Rectal smooth muscle tissue (tissue), 1 donor: ENCODE measurements around the gene COX18.

Experiments
- H3K27ac ChIP-seq: one replicate; pipeline ENCODE4 v1.7.0; 2013; ENCODE audit warnings: low read depth, low read length, inconsistent platforms
- H3K27me3 ChIP-seq: one replicate; pipeline ENCODE4 v1.7.0; 2013; ENCODE audit warnings: low read length; ENCODE audit not compliant: control insufficient read depth, insufficient read depth
- H3K36me3 ChIP-seq: one replicate; pipeline ENCODE4 v1.7.0; 2013; ENCODE audit warnings: low read length; ENCODE audit not compliant: control insufficient read depth, insufficient read depth
- H3K4me1 ChIP-seq: one replicate; pipeline ENCODE4 v1.7.0; 2013; ENCODE audit warnings: low read length; ENCODE audit not compliant: control insufficient read depth, insufficient read depth
- H3K4me3 ChIP-seq: one replicate; pipeline ENCODE4 v1.7.0; 2013; ENCODE audit warnings: low read length
- H3K9ac ChIP-seq: one replicate; pipeline ENCODE4 v1.7.0; 2013; ENCODE audit warnings: low read length

Gene COX18

GRCh38 chr4:73037057-73037456 is 32.5 kb downstream of the COX18 start:
- Histone ChIP-seq H3K4me1 (no peaks in the 10 kb centered on the region), H3K36me3 (no peaks in the 10 kb centered on the region), H3K27me3 (no peaks in the 10 kb centered on the region), H3K9ac (no peak overlapping the region), H3K27ac (no peak overlapping the region), H3K4me3 (no peak overlapping the region)

GRCh38 chr4:73036123-73036522 is 33.4 kb downstream of the COX18 start:
- no peak overlapping the region for H3K4me3 ChIP-seq
- no peaks in the 10 kb centered on the region for H3K4me1 ChIP-seq
- H3K27ac ChIP-seq: no peak overlapping the region
- no peaks in the 10 kb centered on the region for H3K36me3 ChIP-seq
- no peaks in the 10 kb centered on the region for H3K27me3 ChIP-seq
- H3K9ac ChIP-seq: no peak overlapping the region

- Histone ChIP-seq H3K27ac (no peak overlapping the region), H3K4me3 (no peak overlapping the region), H3K4me1 (no peaks in the 10 kb centered on the region), H3K9ac (no peak overlapping the region), H3K27me3 (no peaks in the 10 kb centered on the region), H3K36me3 (no peaks in the 10 kb centered on the region)
Measured at GRCh38 chr4:73034896-73035295, 34.6 kb downstream of the COX18 start.

GRCh38 chr4:73028621-73029020 is 40.9 kb downstream of the COX18 start:
- H3K4me1 ChIP-seq: no peaks in the 10 kb centered on the region
- H3K27me3 ChIP-seq: no peaks in the 10 kb centered on the region
- no peaks in the 10 kb centered on the region for H3K36me3 ChIP-seq
- no peak overlapping the region for H3K9ac ChIP-seq
- no peak overlapping the region for H3K4me3 ChIP-seq
- no peak overlapping the region for H3K27ac ChIP-seq

- Histone ChIP-seq H3K27ac (no peak overlapping the region), H3K9ac (no peak overlapping the region), H3K36me3 (no peaks in the 10 kb centered on the region), H3K27me3 (no peaks in the 10 kb centered on the region), H3K4me1 (no peaks in the 10 kb centered on the region), H3K4me3 (no peak overlapping the region)
Measured at GRCh38 chr4:73021634-73022033, 47.9 kb downstream of the COX18 start.

- Histone ChIP-seq H3K27me3 (no peaks in the 10 kb centered on the region), H3K4me1 (no peaks in the 10 kb centered on the region), H3K27ac (no peak overlapping the region), H3K9ac (no peak overlapping the region), H3K4me3 (no peak overlapping the region), H3K36me3 (no peaks in the 10 kb centered on the region)
Measured at GRCh38 chr4:73019462-73020047, 50.0 kb downstream of the COX18 start.

- Histone ChIP-seq H3K27me3 (no peaks in the 10 kb centered on the region), H3K36me3 (no peaks in the 10 kb centered on the region), H3K27ac (no peak overlapping the region), H3K4me1 (no peaks in the 10 kb centered on the region), H3K9ac (no peak overlapping the region), H3K4me3 (no peak overlapping the region)
Measured at GRCh38 chr4:73018595-73018994, 50.9 kb downstream of the COX18 start.

GRCh38 chr4:73013310-73013709 is 56.2 kb downstream of the COX18 start:
- H3K27me3 ChIP-seq: no peaks in the 10 kb centered on the region
- no peak overlapping the region for H3K4me3 ChIP-seq
- no peaks in the 10 kb centered on the region for H3K36me3 ChIP-seq
- H3K27ac ChIP-seq: no peak overlapping the region
- no peaks in the 10 kb centered on the region for H3K4me1 ChIP-seq
- no peak overlapping the region for H3K9ac ChIP-seq

- Histone ChIP-seq H3K4me3 (no peak overlapping the region), H3K27me3 (no peaks in the 10 kb centered on the region), H3K9ac (no peak overlapping the region), H3K4me1 (no peaks in the 10 kb centered on the region), H3K27ac (no peak overlapping the region), H3K36me3 (no peaks in the 10 kb centered on the region)
Measured at GRCh38 chr4:73012673-73013072, 56.8 kb downstream of the COX18 start.

- Histone ChIP-seq H3K36me3 (no peaks in the 10 kb centered on the region), H3K4me1 (no peaks in the 10 kb centered on the region), H3K27me3 (no peaks in the 10 kb centered on the region), H3K9ac (no peak overlapping the region), H3K4me3 (no peak overlapping the region), H3K27ac (no peak overlapping the region)
Measured at GRCh38 chr4:73011629-73011985, 57.9 kb downstream of the COX18 start.

GRCh38 chr4:73010789-73011628 is 58.5 kb downstream of the COX18 start:
- H3K27me3 ChIP-seq: no peaks in the 10 kb centered on the region
- no peak overlapping the region for H3K9ac ChIP-seq
- H3K4me1 ChIP-seq: no peaks in the 10 kb centered on the region
- no peak overlapping the region for H3K4me3 ChIP-seq
- H3K27ac ChIP-seq: no peak overlapping the region
- H3K36me3 ChIP-seq: no peaks in the 10 kb centered on the region

- Histone ChIP-seq H3K9ac (no peak overlapping the region), H3K4me1 (no peaks in the 10 kb centered on the region)
Measured at GRCh38 chr4:73007526-73008100, 61.9 kb downstream of the COX18 start.

More at GRCh38 chr4:73007526-73008100, 61.9 kb downstream of the COX18 start:
- Histone ChIP-seq H3K4me3 (no peak overlapping the region), H3K36me3 (no peaks in the 10 kb centered on the region), H3K27ac (no peak overlapping the region), H3K27me3 (no peaks in the 10 kb centered on the region)
